ENCODE data around the gene GEMIN4.
A peak's percentile ranks its signal among the peaks of the same experiment; 100 is the strongest.
"Not testable (repeated sequence)": the region's sequence is repeated elsewhere in the genome, so short reads cannot be mapped to it uniquely, and the experiment has no call there.

Gene GEMIN4

GRCh38 chr17:750431-751037 is 1.5 kb downstream of the GEMIN4 start:
- H3K36me3 ChIP-seq (ENCODE audit: insufficient read depth, low read length) = peaks cover 40% of the 10 kb centered on the region
- H3K9me3 ChIP-seq (ENCODE audit: insufficient read depth, low read length, severe bottlenecking) = no peaks in the 10 kb centered on the region
- no peak for ATAC-seq (ENCODE audit: insufficient read depth, low read depth)
- no peak overlapping the region for H2AFZ ChIP-seq (ENCODE audit: low read depth, low read length)
- peaks cover 35% of the 10 kb centered on the region for H3K4me1 ChIP-seq (ENCODE audit: insufficient read depth, low read length)
- peaks cover 46% of the 10 kb centered on the region for H4K20me1 ChIP-seq (ENCODE audit: insufficient read depth, low read length)
- H3K27ac ChIP-seq (ENCODE audit: low read length) = peak overlapping the region; percentile 91
- peak overlapping the region; percentile 90 for H3K4me2 ChIP-seq (ENCODE audit: insufficient read depth, low read length)
- no peak for DNase-seq
- peak overlapping the region; percentile 74 to 96; a peak in 3 of 4 replicates for H3K4me3 ChIP-seq (ENCODE audit: low read depth in 1 of 2, low read length in 2 of 2)
- peak overlapping the region; percentile 97 for H3K9ac ChIP-seq (ENCODE audit: low read depth, low read length)
- H3K27me3 ChIP-seq (ENCODE audit: insufficient read depth, low read length, poor library complexity) = no peaks in the 10 kb centered on the region
- H3K79me2 ChIP-seq (ENCODE audit: insufficient read depth, low read length) = peaks cover 62% of the 10 kb centered on the region
- TF ChIP-seq EZH2 (IDR thresholded peaks at IDR 0.05; ENCODE audit: borderline replicate concordance, low read depth, low read length, severe bottlenecking) = no peak
- TF ChIP-seq CTCF (IDR thresholded peaks at IDR 0.05; ENCODE audit: borderline replicate concordance, extremely low read depth, low read length, poor library complexity, severe bottlenecking) = no peak

- not testable (repeated sequence) for H3K9ac ChIP-seq (ENCODE audit: low read depth, low read length); H3K27ac ChIP-seq (ENCODE audit: low read length); ATAC-seq (ENCODE audit: insufficient read depth, low read depth); H3K27me3 ChIP-seq (ENCODE audit: insufficient read depth, low read length, poor library complexity); DNase-seq; H2AFZ ChIP-seq (ENCODE audit: low read depth, low read length); H3K9me3 ChIP-seq (ENCODE audit: insufficient read depth, low read length, severe bottlenecking)
- H3K36me3 ChIP-seq (ENCODE audit: insufficient read depth, low read length) = peaks cover 52% of the 10 kb centered on the region
- H3K4me1 ChIP-seq (ENCODE audit: insufficient read depth, low read length) = peaks cover 43% of the 10 kb centered on the region
- peaks cover 74% of the 10 kb centered on the region for H3K79me2 ChIP-seq (ENCODE audit: insufficient read depth, low read length)
- H3K4me3 ChIP-seq (ENCODE audit: low read depth in 1 of 2, low read length in 2 of 2) = peak overlapping the region in 1 of 2 experiments; percentile 96; a peak in 2 of 4 replicates
- H3K4me2 ChIP-seq (ENCODE audit: insufficient read depth, low read length) = peak overlapping the region; percentile 90; the same call in 1 of the 2 replicates
- H4K20me1 ChIP-seq (ENCODE audit: insufficient read depth, low read length) = peaks cover 58% of the 10 kb centered on the region
Observed at GRCh38 chr17:749359-749758, 2.7 kb downstream of the GEMIN4 start.

- not testable (repeated sequence) for H3K4me3 ChIP-seq (ENCODE audit: low read depth in 1 of 2, low read length in 2 of 2); ATAC-seq (ENCODE audit: insufficient read depth, low read depth); H3K27ac ChIP-seq (ENCODE audit: low read length); DNase-seq; H3K9ac ChIP-seq (ENCODE audit: low read depth, low read length); H2AFZ ChIP-seq (ENCODE audit: low read depth, low read length); H3K9me3 ChIP-seq (ENCODE audit: insufficient read depth, low read length, severe bottlenecking); H3K4me2 ChIP-seq (ENCODE audit: insufficient read depth, low read length); H3K27me3 ChIP-seq (ENCODE audit: insufficient read depth, low read length, poor library complexity)
- Histone ChIP-seq H3K79me2 (ENCODE audit: insufficient read depth, low read length) (peaks cover 82% of the 10 kb centered on the region), H3K4me1 (ENCODE audit: insufficient read depth, low read length) (peaks cover 43% of the 10 kb centered on the region), H4K20me1 (ENCODE audit: insufficient read depth, low read length) (peaks cover 66% of the 10 kb centered on the region), H3K36me3 (ENCODE audit: insufficient read depth, low read length) (peaks cover 60% of the 10 kb centered on the region)
Observed at GRCh38 chr17:748604-749003, 3.5 kb downstream of the GEMIN4 start.

- no peak overlapping the region for H2AFZ ChIP-seq (ENCODE audit: low read depth, low read length)
- H3K4me3 ChIP-seq (ENCODE audit: low read depth in 1 of 2, low read length in 2 of 2) = no peak overlapping the region
- H3K9ac ChIP-seq (ENCODE audit: low read depth, low read length) = no peak overlapping the region
- peaks cover 36% of the 10 kb centered on the region for H3K4me1 ChIP-seq (ENCODE audit: insufficient read depth, low read length)
- peaks cover 76% of the 10 kb centered on the region for H3K36me3 ChIP-seq (ENCODE audit: insufficient read depth, low read length)
- peaks cover 96% of the 10 kb centered on the region for H3K79me2 ChIP-seq (ENCODE audit: insufficient read depth, low read length)
- H3K9me3 ChIP-seq (ENCODE audit: insufficient read depth, low read length, severe bottlenecking) = no peaks in the 10 kb centered on the region
- H4K20me1 ChIP-seq (ENCODE audit: insufficient read depth, low read length) = peaks cover 81% of the 10 kb centered on the region
- H3K27me3 ChIP-seq (ENCODE audit: insufficient read depth, low read length, poor library complexity) = no peaks in the 10 kb centered on the region
- no peak overlapping the region for H3K4me2 ChIP-seq (ENCODE audit: insufficient read depth, low read length)
- no peak overlapping the region for H3K27ac ChIP-seq (ENCODE audit: low read length)
- DNase-seq = no peak
- TF ChIP-seq CTCF (IDR thresholded peaks at IDR 0.05; ENCODE audit: borderline replicate concordance, extremely low read depth, low read length, poor library complexity, severe bottlenecking) (no peak), EZH2 (IDR thresholded peaks at IDR 0.05; ENCODE audit: borderline replicate concordance, low read depth, low read length, severe bottlenecking) (no peak)
- ATAC-seq (ENCODE audit: insufficient read depth, low read depth) = no peak
Observed at GRCh38 chr17:746783-747629, 5.1 kb downstream of the GEMIN4 start.
